Thyroid gland (tissue), 4 donors: ENCODE measurements around the gene LRRK2. TPM values are rescaled to one million over a fixed set of nuclear protein-coding genes. Genes with fewer than 3 reads are reported as not detected.
"Not testable (repeated sequence)": the region's sequence is repeated elsewhere in the genome, so short reads cannot be mapped to it uniquely, and the experiment has no call there.

Experiments used
- DNase-seq, 2 donors: peaks; one replicate each; pipeline ENCODE4 v3.0.0-alpha.2; 2019
- H3K27ac ChIP-seq, 3 donors: fragments of 200-600 bp; sonication (generic); 1 replicate in 2 of 3; 2 replicates in 1 of 3; pipeline ENCODE4 v1.5.1; 2016 to 2019; ENCODE audit warnings: mild to moderate bottlenecking in 1 of 3, moderate library complexity in 1 of 3
- H3K27me3 ChIP-seq: fragments of 200-600 bp; sonication (generic); one replicate; pipeline ENCODE4 v1.5.1; 2019
- H3K36me3 ChIP-seq, 2 donors: fragments of 200-600 bp; sonication (generic); one replicate each; pipeline ENCODE4 v1.5.1; 2016 to 2019
- H3K4me1 ChIP-seq, 2 donors: fragments of 200-600 bp; sonication (generic); one replicate each; pipeline ENCODE4 v1.5.1; 2017 to 2019
- H3K4me3 ChIP-seq, 3 donors: fragments of 200-600 bp; sonication (generic); replicated peaks in 1 of 3; 1 replicate in 2 of 3; 2 replicates in 1 of 3; pipeline ENCODE4 v1.5.1; 2016; ENCODE audit warnings: mild to moderate bottlenecking in 1 of 3
- H3K9me3 ChIP-seq: fragments of 200-600 bp; sonication (generic); one replicate; pipeline ENCODE4 v1.5.1; 2017
- CTCF ChIP-seq, 6 experiments: fragments of 200-600 bp in 3 of 6; fragments of 450-650 bp in 3 of 6; sonication (generic) in 3 of 6; IDR thresholded peaks; one replicate each; pipeline ENCODE4 v1.5.1; 2016 to 2019; ENCODE audit warnings: antibody characterized with exemption in 6 of 6, mild to moderate bottlenecking in 2 of 6, inconsistent platforms in 1 of 6, moderate library complexity in 1 of 6
- POLR2A ChIP-seq, 2 donors: fragments of 450-650 bp; IDR thresholded peaks; one replicate each; pipeline ENCODE4 v1.6.1; 2017; ENCODE audit warnings: antibody characterized with exemption in 2 of 2, mild to moderate bottlenecking in 2 of 2, moderate library complexity in 1 of 2
- WGBS, 2 donors: methylation state at CpG; one replicate each; pipeline ENCODE4 v1.1.5; 2017; 5-methylcytosine and 5-hydroxymethylcytosine counted together
- intact Hi-C: fragments of 100-400 bp; cut with DNase I; formaldehyde crosslinking; loops from one replicate; pipeline ENCODE4 v1.15.1; 2023
- total RNA-seq, 4 donors: library from RNA; depleted of rRNA; stranded (reverse); fragments of >200 nt; gene quantifications; one replicate each; pipeline ENCODE4 v1.2.3, GENCODE V29; 2016

LRRK2 gene
- total RNA-seq, 4 donors from 2014 or later, result 11.0 to 27.6 (median 21.1) TPM

GRCh38 chr12:40207551-40207950, 17.2 kb upstream of the LRRK2 start:
- Histone ChIP-seq H3K27ac (no peak overlapping the region), H3K4me3 (no peak overlapping the region), H3K36me3 (no peaks in the 10 kb centered on the region), H3K4me1 (peaks cover 0 to 6% of the 10 kb centered on the region in 2 donors), H3K27me3 (no peaks in the 10 kb centered on the region), H3K9me3 (no peaks in the 10 kb centered on the region)
- DNase-seq, result no peak
- intact Hi-C loops, result no loop called here
- no peak for TF ChIP-seq POLR2A (IDR thresholded peaks at IDR 0.05)
- TF ChIP-seq CTCF (IDR thresholded peaks at IDR 0.05), result no peak
- WGBS, 2 donors, result 92 to 98% methylated on average over 2 of the region's 2 CpGs

- no peak for DNase-seq
- Histone ChIP-seq H3K4me3 (no peak overlapping the region), H3K4me1 (peaks cover 0 to 6% of the 10 kb centered on the region in 2 donors), H3K27ac (no peak overlapping the region), H3K9me3 (no peaks in the 10 kb centered on the region), H3K36me3 (no peaks in the 10 kb centered on the region), H3K27me3 (no peaks in the 10 kb centered on the region)
- TF ChIP-seq POLR2A (IDR thresholded peaks at IDR 0.05) (no peak), CTCF (IDR thresholded peaks at IDR 0.05) (no peak)
- WGBS, 2 donors, result 53 to 67% methylated on average over 4 of the region's 4 CpGs
- intact Hi-C loops, result no loop called here
Observed at GRCh38 chr12:40208707-40209446, 15.9 kb upstream of the LRRK2 start.

- Histone ChIP-seq H3K4me1 (peaks cover 0 to 6% of the 10 kb centered on the region in 2 donors), H3K9me3 (no peaks in the 10 kb centered on the region), H3K27me3 (no peaks in the 10 kb centered on the region), H3K4me3 (no peak overlapping the region), H3K36me3 (no peaks in the 10 kb centered on the region), H3K27ac (peak overlapping the region in 1 of 3 donors; percentile 6)
- intact Hi-C loops, result no loop called here
- TF ChIP-seq POLR2A (IDR thresholded peaks at IDR 0.05) (no peak), CTCF (IDR thresholded peaks at IDR 0.05) (no peak)
- no peak for DNase-seq
- WGBS, 2 donors, result 41 to 45% methylated on average over 4 of the region's 4 CpGs
Observed at GRCh38 chr12:40209886-40210285, 14.9 kb upstream of the LRRK2 start.

GRCh38 chr12:40211186-40211585, 13.6 kb upstream of the LRRK2 start:
- intact Hi-C loops, H3K36me3 ChIP-seq, H3K4me3 ChIP-seq, DNase-seq, H3K27ac ChIP-seq, H3K9me3 ChIP-seq, H3K27me3 ChIP-seq, H3K4me1 ChIP-seq: not testable (repeated sequence)
- WGBS, 2 donors, result 89 to 93% methylated on average over 1 of the region's 1 CpG

- intact Hi-C loops, result no loop called here
- peaks cover 0 to 10% of the 10 kb centered on the region in 2 donors for H3K4me1 ChIP-seq
- no peaks in the 10 kb centered on the region for H3K9me3 ChIP-seq
- 91 to 95% methylated on average over 2 of the region's 2 CpGs for WGBS, 2 donors
- no peak overlapping the region for H3K4me3 ChIP-seq
- TF ChIP-seq CTCF (IDR thresholded peaks at IDR 0.05), result no peak
- TF ChIP-seq POLR2A (IDR thresholded peaks at IDR 0.05), result no peak
- no peak for DNase-seq
- H3K36me3 ChIP-seq, result no peaks in the 10 kb centered on the region
- no peaks in the 10 kb centered on the region for H3K27me3 ChIP-seq
- H3K27ac ChIP-seq, result no peak overlapping the region
Observed at GRCh38 chr12:40212566-40212965, 12.2 kb upstream of the LRRK2 start.
